GM21526 (cell line): ENCODE data around the gene WFIKKN1.

Experiments
- ATAC-seq: cut with Tn5 transposase; IDR thresholded peaks from one replicate; pipeline ENCODE4 v1.9.1; 2021; ENCODE audit warnings: moderate library complexity; ENCODE audit not compliant: unreplicated experiment, low FRiP score

The WFIKKN1 gene

DNA sequence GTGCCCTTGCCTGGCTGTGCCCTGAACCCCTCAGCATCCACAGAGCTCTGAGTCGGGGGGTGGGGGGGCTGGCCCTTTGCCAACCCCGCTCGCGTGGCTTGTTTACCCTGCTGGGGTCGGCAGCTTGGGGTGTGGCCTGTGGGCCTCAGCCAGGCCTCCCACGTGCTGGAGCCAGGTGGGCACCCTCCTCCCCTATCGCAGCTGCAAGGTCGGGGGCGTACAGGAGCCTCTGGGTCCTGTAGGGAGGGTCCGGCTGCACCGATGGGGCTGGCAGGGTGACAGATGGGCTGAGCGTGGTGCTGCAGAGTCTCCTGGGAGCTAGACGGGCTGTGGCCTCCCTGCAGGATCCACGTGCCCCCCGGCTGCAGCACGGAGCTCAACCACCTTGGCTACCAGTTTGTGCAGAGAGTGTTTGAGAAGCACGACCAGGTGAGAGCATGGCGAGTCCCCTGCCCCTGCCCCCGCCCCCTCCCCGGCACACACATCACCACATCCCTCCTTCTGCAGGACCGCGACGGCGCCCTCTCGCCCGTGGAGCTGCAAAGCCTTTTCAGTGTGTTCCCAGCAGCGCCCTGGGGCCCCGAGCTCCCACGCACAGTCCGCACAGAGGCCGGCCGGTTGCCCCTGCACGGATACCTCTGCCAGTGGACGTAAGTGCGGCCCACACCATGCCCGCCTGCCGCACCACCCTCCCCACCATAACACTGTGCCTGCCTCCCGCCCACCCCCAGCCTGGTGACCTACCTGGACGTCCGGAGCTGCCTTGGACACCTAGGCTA is 40.8 kb downstream of the WFIKKN1 start:
- ATAC-seq = no peak

DNA sequence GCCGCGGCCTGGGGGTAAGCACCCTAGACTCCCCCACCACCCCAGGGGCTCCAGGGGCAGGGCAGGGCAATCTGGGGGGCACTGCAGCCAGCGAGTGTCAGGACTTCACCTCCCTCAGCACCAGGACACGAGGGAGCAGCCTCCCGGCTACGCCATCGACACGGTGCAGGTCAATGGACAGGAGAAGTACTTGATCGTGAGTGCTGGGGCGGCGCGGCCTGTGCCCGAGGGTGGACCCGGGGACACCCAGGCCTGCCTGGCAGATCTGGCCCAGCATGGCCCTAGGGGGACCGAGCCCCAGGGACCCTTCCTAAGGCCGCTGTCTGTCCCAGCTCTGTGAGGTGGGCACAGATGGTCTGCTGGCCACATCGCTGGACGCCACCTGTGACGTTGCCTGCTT is 41.6 kb downstream of the WFIKKN1 start:
- ATAC-seq = no peak

DNA sequence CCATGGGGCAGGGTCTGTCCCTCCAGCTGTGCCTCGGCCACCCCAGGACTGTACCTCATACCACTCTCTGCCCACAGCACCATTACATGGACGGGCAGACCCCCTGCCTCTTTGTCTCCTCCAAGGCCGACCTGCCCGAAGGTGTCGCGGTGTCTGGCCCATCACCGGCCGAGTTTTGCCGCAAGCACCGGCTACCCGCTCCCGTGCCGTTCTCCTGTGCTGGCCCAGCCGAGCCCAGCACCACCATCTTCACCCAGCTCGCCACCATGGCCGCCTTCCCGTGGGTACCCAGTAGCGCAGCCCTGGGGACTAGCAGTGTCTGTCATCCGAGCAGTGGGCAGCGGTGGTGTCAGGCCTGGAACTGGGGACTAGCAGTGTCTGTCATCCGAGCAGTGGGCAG is 42.1 kb downstream of the WFIKKN1 start:
- ATAC-seq = no peak

DNA sequence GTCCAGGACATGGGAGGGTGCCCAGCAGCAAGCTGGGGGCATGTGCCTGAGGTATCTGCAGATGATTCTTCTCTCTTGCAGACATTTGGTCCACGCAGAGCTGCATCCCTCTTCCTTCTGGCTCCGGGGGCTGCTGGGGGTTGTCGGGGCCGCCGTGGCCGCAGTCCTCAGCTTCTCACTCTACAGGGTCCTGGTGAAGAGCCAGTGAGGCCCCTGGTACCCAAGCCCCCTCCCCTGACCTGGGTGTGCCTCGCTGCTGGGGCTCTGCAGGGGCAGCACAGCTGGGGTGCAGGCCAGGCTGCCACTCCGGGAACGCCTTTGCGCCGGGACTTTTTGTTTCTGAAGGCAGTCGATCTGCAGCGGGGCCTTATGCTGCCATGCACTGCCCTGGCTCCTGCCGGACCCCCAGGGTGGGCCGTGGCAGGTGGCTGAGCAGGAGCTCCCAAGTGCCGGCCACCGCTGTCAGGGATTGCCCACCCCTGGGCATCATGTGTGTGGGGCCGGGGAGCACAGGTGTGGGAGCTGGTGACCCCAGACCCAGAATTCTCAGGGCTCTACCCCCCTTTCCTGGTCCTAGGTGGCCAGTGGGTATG is 42.7 kb downstream of the WFIKKN1 start:
- ATAC-seq = no peak

DNA sequence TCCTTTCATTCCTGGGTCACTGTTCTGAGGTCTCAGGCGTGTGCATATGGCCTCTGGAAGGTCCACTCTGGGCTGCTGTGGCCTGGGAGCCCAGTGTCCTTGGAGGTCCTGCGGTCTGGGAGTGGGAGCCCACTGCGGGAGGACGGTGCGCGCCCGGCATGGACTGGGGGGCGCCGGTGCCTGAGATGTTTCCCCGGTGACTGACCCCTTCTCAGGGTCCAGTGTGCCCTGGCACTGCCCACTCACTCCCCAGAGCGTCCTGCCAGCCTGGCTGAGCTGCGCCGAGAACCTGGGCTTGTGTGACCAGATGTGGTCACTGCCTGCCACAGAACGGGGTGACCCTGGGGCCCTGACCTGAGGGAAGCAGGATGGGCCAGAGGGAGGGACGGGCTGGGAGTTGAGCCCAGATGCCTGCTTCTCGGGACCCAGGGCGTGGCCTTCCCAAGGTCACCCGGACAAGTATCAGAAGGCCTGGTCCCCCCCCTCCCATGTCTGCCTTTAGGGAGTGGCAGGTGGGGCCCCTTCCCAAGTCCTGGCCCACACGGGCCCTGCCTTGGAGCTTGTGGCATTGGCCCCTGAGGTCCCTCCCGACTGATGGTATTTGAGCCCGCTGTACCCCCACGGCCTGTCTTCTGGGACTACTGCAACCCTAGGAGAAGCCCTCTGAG is 43.6 kb downstream of the WFIKKN1 start:
- ATAC-seq = no peak

DNA sequence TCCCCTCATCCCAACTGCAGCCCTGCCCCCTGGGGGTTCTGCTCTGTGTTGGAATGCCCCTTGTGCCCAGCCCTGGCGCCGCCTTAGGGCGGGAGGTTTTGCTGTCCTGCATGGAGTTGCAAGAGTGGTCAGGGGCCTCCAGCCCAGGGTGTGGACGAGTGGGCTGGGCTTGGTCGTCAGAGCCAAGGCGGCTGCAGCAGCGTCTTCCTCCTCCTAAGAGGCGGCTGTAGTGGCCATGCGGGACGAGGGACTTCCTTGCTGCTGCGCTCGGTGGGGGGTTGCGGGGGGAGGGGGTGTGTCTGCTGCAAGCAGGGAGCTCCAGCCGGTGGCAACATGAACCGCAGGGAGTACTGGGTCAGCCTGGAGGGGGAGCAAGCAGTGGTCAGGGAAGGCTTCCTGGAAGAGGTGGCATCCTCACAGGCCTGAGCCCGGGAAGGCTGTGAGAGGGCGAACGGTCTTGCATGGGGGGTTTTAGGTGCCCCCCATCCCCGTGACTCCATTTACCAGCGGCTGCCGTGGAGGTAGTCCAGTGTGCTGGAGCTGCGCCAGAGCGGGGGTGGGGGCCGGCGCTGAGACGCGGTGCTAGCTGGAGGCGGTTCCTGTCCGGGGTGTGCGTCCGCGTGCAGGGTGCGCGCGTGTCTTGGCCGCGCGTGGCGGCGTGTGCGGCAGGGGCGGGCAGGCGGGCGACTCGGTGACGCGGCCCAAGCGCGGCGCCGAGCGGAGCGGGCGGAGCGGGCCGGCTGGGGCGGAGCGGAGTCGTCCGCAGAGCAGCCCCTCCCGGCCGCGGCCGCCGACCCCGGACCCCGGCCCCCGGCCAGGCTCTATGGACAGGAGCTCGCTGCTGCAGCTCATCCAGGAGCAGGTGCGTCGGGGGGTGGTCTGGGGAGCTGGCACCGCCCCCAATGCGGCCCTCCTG is 44.4 kb downstream of the WFIKKN1 start, which contains the start of gene RHBDL1:
Gene RHBDL1 (plus strand): TSS at position 704 of the 916 bp plus-strand sequence. CDS start 120 bp downstream, at position 824.
- no peak for ATAC-seq

DNA sequence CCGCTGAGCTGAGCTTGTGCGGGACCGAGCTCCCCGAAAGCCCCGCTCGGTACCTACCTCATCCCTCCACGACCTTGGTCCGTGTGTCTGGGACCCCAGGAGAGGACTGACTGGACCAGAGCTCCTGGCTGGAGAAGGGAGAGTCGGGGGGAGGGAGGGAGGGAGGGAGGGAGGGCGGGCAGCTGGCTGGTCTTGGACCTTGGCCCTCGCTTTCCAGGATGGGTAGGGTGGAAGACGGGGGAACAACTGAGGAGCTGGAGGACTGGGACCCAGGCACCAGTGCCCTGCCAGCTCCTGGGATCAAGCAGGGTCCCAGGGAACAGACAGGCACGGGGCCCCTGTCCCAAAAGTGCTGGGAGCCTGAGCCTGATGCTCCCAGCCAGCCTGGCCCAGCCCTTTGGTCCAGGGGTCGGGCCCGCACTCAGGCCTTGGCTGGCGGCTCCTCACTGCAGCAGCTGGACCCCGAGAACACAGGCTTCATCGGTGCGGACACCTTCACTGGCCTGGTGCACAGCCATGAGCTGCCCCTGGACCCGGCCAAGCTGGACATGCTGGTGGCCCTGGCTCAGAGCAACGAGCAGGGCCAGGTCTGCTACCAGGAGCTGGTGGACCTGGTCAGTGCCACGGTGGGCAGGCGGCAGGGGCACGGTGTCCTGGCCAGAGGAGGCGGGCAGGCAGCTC is 45.2 kb downstream of the WFIKKN1 start:
- ATAC-seq = no peak

DNA sequence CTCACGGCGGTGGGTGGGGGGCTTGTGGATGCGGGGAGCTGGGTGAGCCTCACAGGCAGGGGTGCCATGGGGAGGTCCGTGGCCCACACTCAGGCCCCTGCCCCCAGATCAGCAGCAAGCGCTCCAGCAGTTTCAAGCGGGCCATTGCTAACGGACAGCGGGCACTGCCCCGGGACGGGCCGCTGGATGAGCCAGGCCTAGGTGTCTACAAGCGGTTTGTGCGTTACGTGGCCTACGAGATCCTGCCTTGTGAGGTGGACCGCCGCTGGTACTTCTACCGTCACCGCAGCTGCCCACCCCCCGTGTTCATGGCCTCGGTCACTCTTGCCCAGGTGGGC is 45.7 kb downstream of the WFIKKN1 start:
- ATAC-seq = no peak

DNA sequence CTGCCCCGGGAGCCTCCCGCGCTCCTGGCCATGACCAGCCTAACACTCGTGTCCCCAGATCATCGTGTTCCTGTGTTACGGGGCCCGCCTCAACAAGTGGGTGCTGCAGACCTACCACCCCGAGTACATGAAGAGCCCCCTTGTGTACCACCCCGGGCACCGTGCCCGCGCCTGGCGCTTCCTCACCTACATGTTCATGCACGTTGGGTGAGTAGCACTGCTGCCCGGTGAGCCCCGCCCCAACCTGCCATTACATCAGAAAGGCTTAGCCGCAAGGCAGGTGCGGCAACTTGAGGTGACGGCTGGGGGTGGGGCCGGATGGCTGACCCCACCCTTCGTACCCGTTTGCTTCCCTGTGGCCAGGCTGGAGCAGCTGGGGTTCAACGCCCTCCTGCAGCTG is 46.1 kb downstream of the WFIKKN1 start:
- ATAC-seq = no peak

DNA sequence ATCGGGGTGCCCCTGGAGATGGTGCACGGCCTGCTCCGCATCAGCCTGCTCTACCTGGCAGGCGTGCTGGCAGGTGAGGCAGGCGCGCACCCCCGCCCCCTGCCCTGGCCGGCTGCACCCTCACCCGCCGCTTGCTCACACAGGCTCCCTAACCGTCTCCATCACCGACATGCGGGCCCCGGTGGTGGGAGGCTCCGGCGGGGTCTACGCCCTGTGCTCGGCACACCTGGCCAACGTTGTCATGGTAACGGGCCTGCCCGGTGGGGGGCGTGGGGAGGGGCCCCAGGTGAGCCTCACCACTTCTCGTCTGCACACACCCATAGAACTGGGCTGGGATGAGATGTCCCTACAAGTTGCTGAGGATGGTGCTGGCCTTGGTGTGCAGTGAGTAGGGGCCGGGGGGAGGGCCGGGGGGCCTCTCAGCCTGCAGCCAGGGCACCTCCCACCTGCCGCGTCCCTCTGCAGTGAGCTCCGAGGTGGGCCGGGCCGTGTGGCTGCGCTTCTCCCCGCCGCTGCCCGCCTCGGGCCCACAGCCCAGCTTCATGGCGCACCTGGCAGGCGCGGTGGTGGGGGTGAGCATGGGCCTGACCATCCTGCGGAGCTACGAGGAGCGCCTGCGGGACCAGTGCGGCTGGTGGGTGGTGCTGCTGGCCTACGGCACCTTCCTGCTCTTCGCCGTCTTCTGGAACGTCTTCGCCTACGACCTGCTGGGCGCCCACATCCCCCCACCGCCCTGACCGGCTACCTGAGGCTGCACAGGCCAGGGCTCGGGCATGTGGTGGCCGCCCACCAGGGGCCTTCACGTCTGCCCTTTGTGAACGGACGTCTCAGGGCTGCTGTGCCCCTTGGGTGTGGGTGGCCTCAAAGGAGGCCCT is 46.8 kb downstream of the WFIKKN1 start:
- no peak for ATAC-seq

DNA sequence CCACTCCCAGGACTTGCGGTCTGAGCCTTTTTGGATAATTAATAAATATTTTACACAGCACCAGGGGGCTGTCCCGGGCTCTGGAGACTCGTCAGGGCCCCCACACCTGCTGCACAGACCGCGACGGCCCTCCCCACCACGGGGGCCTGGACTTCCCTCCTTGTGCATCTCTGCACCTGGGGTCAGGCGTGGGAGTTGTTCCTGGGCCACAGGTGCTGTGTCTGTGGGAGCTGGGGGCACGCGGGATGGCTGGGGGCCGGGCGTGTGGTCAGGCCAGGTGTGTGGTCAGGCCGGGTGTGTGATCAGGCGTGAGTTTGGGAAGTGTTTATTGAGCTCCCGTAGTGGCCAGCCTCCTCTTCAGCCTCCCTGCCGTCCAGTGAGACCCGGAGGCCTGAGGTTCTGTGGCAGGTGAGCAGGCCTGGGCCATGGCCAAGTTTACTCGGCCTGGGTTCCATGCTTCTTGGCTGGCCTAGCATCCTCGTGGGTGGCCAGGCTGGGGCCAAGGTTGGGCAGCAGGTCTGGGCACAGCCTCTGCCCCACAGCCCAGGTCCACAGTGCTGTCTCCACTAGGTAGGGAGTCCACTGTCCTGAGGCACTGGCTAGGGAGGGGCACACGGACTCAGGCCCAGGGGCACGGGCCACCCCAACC is 47.5 kb downstream of the WFIKKN1 start:
- ATAC-seq = no peak

DNA sequence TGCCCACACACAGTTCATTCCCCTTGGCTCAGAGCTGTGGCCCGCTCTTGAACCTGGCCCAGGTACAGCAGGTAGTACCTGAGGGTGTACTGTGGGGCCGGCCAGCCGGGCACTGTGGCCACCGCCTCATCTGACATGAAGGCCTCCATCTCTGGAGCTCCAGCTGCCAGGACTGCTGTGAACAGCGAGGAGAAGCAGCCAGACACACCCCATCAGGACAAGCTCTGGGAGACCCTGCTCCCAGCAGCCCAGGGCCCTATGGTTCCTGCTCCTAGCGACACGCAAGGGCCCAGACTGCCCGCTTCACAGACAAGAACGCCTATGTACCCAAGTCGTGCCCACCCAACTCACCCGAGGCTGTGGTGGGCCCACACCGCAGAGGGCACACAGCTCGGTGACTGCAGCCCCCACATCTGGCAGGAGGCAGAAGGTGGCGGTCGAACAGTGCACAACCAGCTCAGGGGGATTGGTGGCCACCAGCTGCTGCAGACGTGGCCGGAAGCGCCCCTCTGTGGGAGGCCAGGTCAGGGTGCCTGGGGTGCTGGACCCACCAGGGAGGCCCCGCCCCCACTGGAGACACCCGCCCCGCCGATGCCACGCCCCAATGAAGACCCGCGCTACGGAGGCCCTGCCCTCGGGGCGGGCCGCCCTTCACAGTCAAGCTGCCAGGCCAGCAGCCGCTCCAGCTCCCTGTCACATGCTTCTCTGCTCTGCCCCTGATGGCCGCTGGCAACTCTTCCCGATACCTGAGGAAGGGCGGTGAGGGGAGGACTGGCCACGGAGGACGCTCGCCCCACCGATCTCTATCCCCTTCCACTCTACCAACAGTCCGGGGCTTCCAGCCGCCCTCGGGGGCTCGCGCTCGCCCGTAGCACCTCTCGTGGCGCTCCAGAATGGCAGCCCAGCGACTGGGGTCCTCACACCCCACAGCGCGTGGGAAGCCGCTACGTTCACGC is 48.4 kb downstream of the WFIKKN1 start:
- no peak for ATAC-seq

DNA sequence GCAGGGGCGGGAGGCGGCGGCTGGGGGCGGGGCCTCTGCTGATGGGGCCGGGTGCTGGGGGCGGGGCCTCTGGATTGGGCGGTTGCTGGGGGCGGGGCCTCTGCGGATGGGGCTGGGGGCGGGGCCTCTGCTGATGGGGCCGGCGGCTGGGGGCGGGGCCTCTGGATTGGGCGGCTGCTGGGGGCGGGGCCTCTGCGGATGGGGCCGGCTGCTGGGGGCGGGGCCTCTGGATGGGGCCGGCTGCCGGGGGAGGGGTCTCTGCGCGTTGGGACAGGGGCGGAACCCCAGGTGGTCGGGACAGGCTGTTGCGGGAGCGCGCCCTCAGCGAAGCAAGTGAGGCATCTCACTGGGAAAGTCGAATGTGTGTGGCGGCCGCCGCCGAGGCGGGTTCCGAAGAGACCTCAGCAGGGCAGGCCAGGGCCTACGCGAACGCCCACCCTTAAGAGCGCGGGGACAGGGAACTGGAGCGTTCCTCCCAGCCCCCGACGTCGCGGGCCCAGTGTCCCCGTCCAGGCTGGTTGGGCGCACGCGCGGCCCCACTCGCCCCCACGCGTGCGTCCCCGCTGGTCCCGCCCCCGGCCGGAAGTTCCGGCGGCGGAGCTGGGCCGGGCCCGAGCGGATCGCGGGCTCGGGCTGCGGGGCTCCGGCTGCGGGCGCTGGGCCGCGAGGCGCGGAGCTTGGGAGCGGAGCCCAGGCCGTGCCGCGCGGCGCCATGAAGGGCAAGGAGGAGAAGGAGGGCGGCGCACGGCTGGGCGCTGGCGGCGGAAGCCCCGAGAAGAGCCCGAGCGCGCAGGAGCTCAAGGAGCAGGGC is 49.2 kb downstream of the WFIKKN1 start, which contains the start of gene STUB1:
Gene STUB1 (plus strand): TSS at position 597 of the 811 bp plus-strand sequence. CDS start 116 bp downstream, at position 713.
- no peak for ATAC-seq

DNA sequence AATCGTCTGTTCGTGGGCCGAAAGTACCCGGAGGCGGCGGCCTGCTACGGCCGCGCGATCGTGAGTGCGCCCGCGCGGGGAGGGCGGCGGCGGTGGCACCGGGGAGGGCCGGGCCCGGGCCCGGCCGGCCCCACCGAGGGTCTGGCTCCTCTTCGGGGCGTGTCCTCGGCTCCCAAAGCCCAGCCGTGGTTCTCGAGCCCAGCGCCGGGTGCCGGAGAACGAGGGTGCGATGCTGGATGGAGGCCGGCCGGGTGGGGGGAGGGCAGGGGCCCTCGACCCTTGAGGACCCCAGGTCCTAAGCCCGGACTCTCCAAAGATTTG is 49.8 kb downstream of the WFIKKN1 start:
- no peak for ATAC-seq

DNA sequence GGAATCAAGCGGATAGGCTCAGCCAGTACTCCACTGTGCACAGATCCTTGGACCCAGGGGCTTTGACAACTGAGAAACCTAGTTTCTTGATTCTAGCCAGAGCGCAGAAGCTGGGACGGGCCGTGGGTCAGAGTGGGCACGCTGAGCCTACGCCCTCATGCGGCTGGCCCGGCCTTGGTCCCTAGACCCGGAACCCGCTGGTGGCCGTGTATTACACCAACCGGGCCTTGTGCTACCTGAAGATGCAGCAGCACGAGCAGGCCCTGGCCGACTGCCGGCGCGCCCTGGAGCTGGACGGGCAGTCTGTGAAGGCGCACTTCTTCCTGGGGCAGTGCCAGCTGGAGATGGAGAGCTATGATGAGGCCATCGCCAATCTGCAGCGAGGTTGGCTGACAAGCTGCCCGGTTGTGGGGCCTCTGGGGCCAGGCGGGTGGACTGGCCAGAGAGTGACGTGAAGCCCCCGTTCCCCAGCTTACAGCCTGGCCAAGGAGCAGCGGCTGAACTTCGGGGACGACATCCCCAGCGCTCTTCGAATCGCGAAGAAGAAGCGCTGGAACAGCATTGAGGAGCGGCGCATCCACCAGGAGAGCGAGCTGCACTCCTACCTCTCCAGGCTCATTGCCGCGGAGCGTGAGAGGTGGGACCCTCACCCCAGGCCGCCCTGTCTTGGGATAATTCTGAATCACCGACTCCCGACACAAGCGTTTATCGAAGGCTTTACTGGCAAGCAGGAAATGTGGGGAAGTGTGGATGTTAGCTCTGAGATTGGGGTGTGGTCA is 50.4 kb downstream of the WFIKKN1 start:
- no peak for ATAC-seq

DNA sequence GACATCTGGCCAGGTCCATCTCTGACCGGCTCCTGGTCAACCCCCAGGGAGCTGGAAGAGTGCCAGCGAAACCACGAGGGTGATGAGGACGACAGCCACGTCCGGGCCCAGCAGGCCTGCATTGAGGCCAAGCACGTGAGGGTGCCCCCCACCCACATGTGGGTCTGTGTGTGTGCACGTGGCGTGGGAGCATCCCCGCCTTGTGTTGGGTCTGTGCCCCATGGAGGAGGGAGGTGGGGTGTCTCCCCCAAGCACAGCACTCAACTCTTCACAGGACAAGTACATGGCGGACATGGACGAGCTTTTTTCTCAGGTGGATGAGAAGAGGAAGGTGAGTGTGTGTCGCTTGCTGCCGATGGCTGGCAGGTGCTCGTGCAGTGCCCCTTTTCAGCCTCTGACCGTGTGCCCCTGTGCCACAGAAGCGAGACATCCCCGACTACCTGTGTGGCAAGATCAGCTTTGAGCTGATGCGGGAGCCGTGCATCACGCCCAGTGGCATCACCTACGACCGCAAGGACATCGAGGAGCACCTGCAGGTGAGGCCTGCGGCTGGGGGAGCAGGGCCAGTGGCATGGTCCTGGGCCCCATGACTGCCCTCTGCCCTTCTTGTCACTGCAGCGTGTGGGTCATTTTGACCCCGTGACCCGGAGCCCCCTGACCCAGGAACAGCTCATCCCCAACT is 51.1 kb downstream of the WFIKKN1 start:
- ATAC-seq = no peak
